ENCODE results near the gene CREG2. TPM values are rescaled to one million over a fixed set of nuclear protein-coding genes. Genes with fewer than 3 reads are reported as not detected.
"Not testable (repeated sequence)": the region's sequence is repeated elsewhere in the genome, so short reads cannot be mapped to it uniquely, and the experiment has no call there.

CREG2 gene
- total RNA-seq, 4 donors from 2014 or later, result 0.04 to 0.54 TPM; not detected in 2

GRCh38 chr2:101354420-101355311 lies 32.6 kb downstream of the CREG2 start:
- ATAC-seq, result no peak
- Histone ChIP-seq H3K36me3 (no peaks in the 10 kb centered on the region), H3K27ac (no peak overlapping the region), H3K4me3 (no peak overlapping the region), H3K4me1 (no peaks in the 10 kb centered on the region), H3K27me3 (no peaks in the 10 kb centered on the region), H3K9me3 (no peaks in the 10 kb centered on the region)
- 86% methylated on average over 13 to 14 of the region's 21 CpGs for WGBS, 2 donors (ENCODE audit: low coverage in 1 of 2)
- TF ChIP-seq EP300 (IDR thresholded peaks at IDR 0.05), result no peak
- no peak for TF ChIP-seq POLR2AphosphoS5 (IDR thresholded peaks at IDR 0.05)
- TF ChIP-seq POLR2A (IDR thresholded peaks at IDR 0.05), result no peak
- no peak for TF ChIP-seq CTCF (IDR thresholded peaks at IDR 0.05)

GRCh38 chr2:101352631-101353030 lies 34.7 kb downstream of the CREG2 start:
- not testable (repeated sequence) for H3K4me3 ChIP-seq, ATAC-seq, H3K9me3 ChIP-seq, H3K27ac ChIP-seq, H3K27me3 ChIP-seq, H3K4me1 ChIP-seq, H3K36me3 ChIP-seq
- 100% methylated on average over 1 of the region's 4 CpGs; no CpG with 5 or more reads in 1 of the 2 donors for WGBS, 2 donors (ENCODE audit: low coverage in 1 of 2)

- TF ChIP-seq POLR2A (IDR thresholded peaks at IDR 0.05) (no peak), POLR2AphosphoS5 (IDR thresholded peaks at IDR 0.05) (no peak), EP300 (IDR thresholded peaks at IDR 0.05) (no peak), CTCF (IDR thresholded peaks at IDR 0.05) (no peak)
- Histone ChIP-seq H3K4me3 (no peak overlapping the region), H3K36me3 (no peaks in the 10 kb centered on the region), H3K9me3 (no peaks in the 10 kb centered on the region), H3K27me3 (no peaks in the 10 kb centered on the region), H3K4me1 (no peaks in the 10 kb centered on the region), H3K27ac (no peak overlapping the region)
- no peak for ATAC-seq
- WGBS, 2 donors (ENCODE audit: low coverage in 1 of 2), result 80 to 87% methylated on average over 2 to 6 of the region's 7 CpGs
These were observed 36.1 kb downstream of the CREG2 start for GRCh38 chr2:101351207-101351606.

GRCh38 chr2:101349893-101350662 lies 37.2 kb downstream of the CREG2 start:
- Histone ChIP-seq H3K27me3 (no peaks in the 10 kb centered on the region), H3K4me3 (no peak overlapping the region), H3K27ac (no peak overlapping the region), H3K9me3 (no peaks in the 10 kb centered on the region), H3K4me1 (no peaks in the 10 kb centered on the region), H3K36me3 (no peaks in the 10 kb centered on the region)
- WGBS, 2 donors (ENCODE audit: low coverage in 1 of 2), result 68 to 83% methylated on average over 3 to 7 of the region's 7 CpGs
- TF ChIP-seq POLR2A (IDR thresholded peaks at IDR 0.05) (no peak), POLR2AphosphoS5 (IDR thresholded peaks at IDR 0.05) (no peak), EP300 (IDR thresholded peaks at IDR 0.05) (no peak), CTCF (IDR thresholded peaks at IDR 0.05) (no peak)
- no peak for ATAC-seq

GRCh38 chr2:101348883-101349282 lies 38.4 kb downstream of the CREG2 start:
- no peak for ATAC-seq
- no peaks in the 10 kb centered on the region for H3K36me3 ChIP-seq
- TF ChIP-seq POLR2AphosphoS5 (IDR thresholded peaks at IDR 0.05) (no peak), CTCF (IDR thresholded peaks at IDR 0.05) (no peak), EP300 (IDR thresholded peaks at IDR 0.05) (no peak), POLR2A (IDR thresholded peaks at IDR 0.05) (no peak)
- 73% methylated on average over 1 of the region's 1 CpG; no CpG with 5 or more reads in 1 of the 2 donors for WGBS, 2 donors (ENCODE audit: low coverage in 1 of 2)
- no peaks in the 10 kb centered on the region for H3K9me3 ChIP-seq
- H3K4me3 ChIP-seq, result no peak overlapping the region
- no peak overlapping the region for H3K27ac ChIP-seq
- H3K4me1 ChIP-seq, result no peaks in the 10 kb centered on the region
- no peaks in the 10 kb centered on the region for H3K27me3 ChIP-seq
